ENCODE results near the gene MYO5C. TPM values are rescaled to one million over a fixed set of nuclear protein-coding genes. Genes with fewer than 3 reads are reported as not detected.
A peak's percentile ranks its signal among the peaks of the same experiment; 100 is the strongest.

Gene MYO5C
- total and polyA plus RNA-seq, 2 donors (not counting 3 experiments of a cell fraction or from before 2014, with no cell fraction given): 7.5 to 19.4 TPM

DNA sequence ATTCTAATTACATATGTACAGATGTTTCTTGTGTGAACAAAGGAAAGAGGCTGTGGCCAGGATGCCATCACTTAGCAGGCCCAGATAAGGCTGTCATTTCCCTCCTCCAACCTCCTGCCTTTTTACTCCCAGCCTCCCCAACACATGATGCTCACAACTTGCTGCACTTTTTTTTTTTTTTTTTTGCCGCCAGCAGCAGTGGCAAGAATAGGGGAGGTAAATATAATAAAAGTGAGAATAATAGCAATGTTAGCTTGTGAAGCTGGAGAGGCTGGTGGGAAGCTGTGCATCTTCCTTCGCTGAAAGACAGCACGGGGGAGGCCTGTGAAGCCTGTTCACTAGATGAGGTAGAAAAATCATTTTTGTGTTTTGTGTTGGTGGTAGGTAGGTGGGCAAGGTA is 42.5 kb upstream of the MYO5C start:
- Histone ChIP-seq H3K9me3 (replicated peaks; ENCODE audit: control insufficient read depth, insufficient read depth, low read length) (no peaks in the 10 kb centered on the region), H3K27me3 (ENCODE audit: control insufficient read depth in 2 of 2, insufficient read depth in 2 of 2, low read length in 2 of 2) (no peaks in the 10 kb centered on the region), H3K4me2 (ENCODE audit: insufficient read depth, low read length) (no peak overlapping the region), H3K9me1 (replicated peaks; ENCODE audit: control insufficient read depth, extremely low read depth, insufficient read depth, low read length) (no peaks in the 10 kb centered on the region), H3K4me1 (ENCODE audit: control insufficient read depth, extremely low read depth, insufficient read depth, low read length) (peaks cover 3% of the 10 kb centered on the region), H3K36me3 (ENCODE audit: control insufficient read depth in 2 of 2, extremely low read depth in 1 of 2, insufficient read depth in 2 of 2, low read length in 2 of 2) (peaks cover 0 to 9% of the 10 kb centered on the region in 2 experiments), H3K9ac (replicated peaks; ENCODE audit: extremely low read depth, insufficient read depth, low read length) (no peak overlapping the region), H3K4me3 (replicated peaks in 1 of 3; ENCODE audit: insufficient read depth in 1 of 3, low read depth in 1 of 3, low read length in 3 of 3) (no peak overlapping the region), H3K27ac (ENCODE audit: insufficient read depth, low read depth, low read length) (no peak overlapping the region), H4K20me1 (replicated peaks; ENCODE audit: control insufficient read depth, extremely low read depth, insufficient read depth, low read length) (no peaks in the 10 kb centered on the region), H3K79me2 (ENCODE audit: control insufficient read depth, insufficient read depth, low read length) (no peaks in the 10 kb centered on the region), H2AFZ (ENCODE audit: low read depth, low read length) (no peak overlapping the region)
- FAIRE-seq (no peak), DNase-seq (ENCODE audit: low read depth, low spot score) (peak; percentile 25)
- BruUV-seq (replicated peaks): no TSS peak
- TF ChIP-seq EZH2 (IDR thresholded peaks at IDR 0.05; ENCODE audit: borderline replicate concordance, low read depth, low read length, severe bottlenecking): no peak
- no peak for TF ChIP-seq GATA2 (IDR thresholded peaks at IDR 0.05; ENCODE audit: insufficient read depth, insufficient read length, low read depth, low read length)
- TF ChIP-seq JUN (IDR thresholded peaks at IDR 0.05; ENCODE audit: borderline replicate concordance, insufficient read depth, insufficient read length, low read depth): no peak
- TF ChIP-seq, protein P1, sequence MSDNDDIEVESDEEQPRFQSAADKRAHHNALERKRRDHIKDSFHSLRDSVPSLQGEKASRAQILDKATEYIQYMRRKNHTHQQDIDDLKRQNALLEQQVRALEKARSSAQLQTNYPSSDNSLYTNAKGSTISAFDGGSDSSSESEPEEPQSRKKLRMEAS (IDR thresholded peaks at IDR 0.05; ENCODE audit: insufficient read depth, insufficient read length): no peak
- TF ChIP-seq, protein P2, sequence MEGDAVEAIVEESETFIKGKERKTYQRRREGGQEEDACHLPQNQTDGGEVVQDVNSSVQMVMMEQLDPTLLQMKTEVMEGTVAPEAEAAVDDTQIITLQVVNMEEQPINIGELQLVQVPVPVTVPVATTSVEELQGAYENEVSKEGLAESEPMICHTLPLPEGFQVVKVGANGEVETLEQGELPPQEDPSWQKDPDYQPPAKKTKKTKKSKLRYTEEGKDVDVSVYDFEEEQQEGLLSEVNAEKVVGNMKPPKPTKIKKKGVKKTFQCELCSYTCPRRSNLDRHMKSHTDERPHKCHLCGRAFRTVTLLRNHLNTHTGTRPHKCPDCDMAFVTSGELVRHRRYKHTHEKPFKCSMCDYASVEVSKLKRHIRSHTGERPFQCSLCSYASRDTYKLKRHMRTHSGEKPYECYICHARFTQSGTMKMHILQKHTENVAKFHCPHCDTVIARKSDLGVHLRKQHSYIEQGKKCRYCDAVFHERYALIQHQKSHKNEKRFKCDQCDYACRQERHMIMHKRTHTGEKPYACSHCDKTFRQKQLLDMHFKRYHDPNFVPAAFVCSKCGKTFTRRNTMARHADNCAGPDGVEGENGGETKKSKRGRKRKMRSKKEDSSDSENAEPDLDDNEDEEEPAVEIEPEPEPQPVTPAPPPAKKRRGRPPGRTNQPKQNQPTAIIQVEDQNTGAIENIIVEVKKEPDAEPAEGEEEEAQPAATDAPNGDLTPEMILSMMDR (IDR thresholded peaks at IDR 0.05; ENCODE audit: extremely low read depth in 1 of 2, insufficient read depth in 1 of 2, low read depth in 1 of 2, low read length in 2 of 2): no peak
- TF ChIP-seq FOS (IDR thresholded peaks at IDR 0.05; ENCODE audit: borderline replicate concordance, insufficient read depth, low read length): no peak
- no peak for TF ChIP-seq MYC (IDR thresholded peaks at IDR 0.05; ENCODE audit: low read depth, low read length)
- no peak for TF ChIP-seq POLR2A (IDR thresholded peaks at IDR 0.05; ENCODE audit: low read depth, low read length)
- TF ChIP-seq POLR2AphosphoS5 (IDR thresholded peaks at IDR 0.05; ENCODE audit: insufficient read depth, low read depth, low read length): no peak
- CTCF ChIA-PET: interaction anchor here (1.3 kb wide), 1 partner anchor 398 kb away, joined by 4 read pairs; no protein-coding TSS in a partner anchor
- dilution Hi-C loops (cut with MboI; ENCODE audit: extremely low pct_ligation_motif_present, low sequenced_read_pairs) (no loop called here), intact Hi-C loops (cut with micrococcal nuclease) (no loop called here)
- POLR2A ChIA-PET: no interaction called here
